Measurements from ENCODE around the gene RASGRP3. TPM values are rescaled to one million over a fixed set of nuclear protein-coding genes. Genes with fewer than 3 reads are reported as not detected.

RASGRP3 gene
- total and polyA plus RNA-seq, 9 of the 15 experiments (the other 6 are each of a cell fraction or from before 2014, with no cell fraction given) = 0.18 to 1.7 (median 1.2) TPM

DNA sequence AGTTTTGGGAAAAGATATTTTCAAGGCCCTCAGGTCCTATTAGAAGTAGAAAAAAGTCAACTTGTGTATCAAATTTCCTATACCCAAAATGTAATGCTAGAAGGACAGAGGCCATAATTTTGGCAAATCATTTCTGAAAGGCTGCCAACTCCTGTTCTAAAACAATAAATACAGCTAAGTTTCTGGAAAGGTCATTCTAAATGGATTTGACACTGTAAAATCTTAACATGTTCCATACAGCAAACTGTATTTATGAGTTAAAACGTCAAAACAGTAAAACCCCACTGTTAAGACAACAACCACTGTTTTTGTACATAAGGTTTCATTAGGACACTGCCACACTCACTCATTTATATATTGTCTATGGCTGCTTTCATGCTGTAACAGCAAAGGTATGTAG is 113.0 kb downstream of the RASGRP3 start:
- BruUV-seq (replicated peaks) = no TSS peak
- Histone ChIP-seq H3K4me1 (replicated peaks in 1 of 2; ENCODE audit: control insufficient read depth in 2 of 2, insufficient read depth in 2 of 2, low read length in 2 of 2) (peaks cover 0 to 2% of the 10 kb centered on the region in 2 experiments; a peak in 1 of 5 replicates), H3K27ac (ENCODE audit: extremely low read depth, low read depth, low read length) (no peak overlapping the region), H3K9ac (ENCODE audit: insufficient read depth in 1 of 2, low read depth in 2 of 2, low read length in 2 of 2) (no peak overlapping the region), H4K20me1 (replicated peaks; ENCODE audit: control insufficient read depth, insufficient read depth, low read length) (no peaks in the 10 kb centered on the region), H3K4me2 (ENCODE audit: insufficient read depth, low read length) (no peak overlapping the region), H3K36me3 (ENCODE audit: control insufficient read depth, insufficient read depth, low read length) (peaks cover 92% of the 10 kb centered on the region), H2AFZ (ENCODE audit: low read depth, low read length) (no peak overlapping the region), H3K4me3 (no peak overlapping the region), H3K9me3 (replicated peaks; ENCODE audit: control insufficient read depth, insufficient read depth, low read depth, low read length) (no peaks in the 10 kb centered on the region), H3K79me2 (ENCODE audit: control insufficient read depth, insufficient read depth, low read length) (no peaks in the 10 kb centered on the region), H3K27me3 (ENCODE audit: control insufficient read depth in 2 of 2, insufficient read depth in 2 of 2, low read length in 2 of 2) (no peaks in the 10 kb centered on the region), H3K9me1 (ENCODE audit: control insufficient read depth, insufficient read depth, low read length) (no peaks in the 10 kb centered on the region)
- WGBS (ENCODE audit: insufficient coverage, low coverage, missing lambda C conversion rate) = 62% methylated on average over 1 of the region's 1 CpG
- TF ChIP-seq DACH1 (IDR thresholded peaks at IDR 0.05; ENCODE audit: partially characterized antibody) = no peak
- TF ChIP-seq ZNF584 (CRISPR knock-in tag; IDR thresholded peaks at IDR 0.05; ENCODE audit: low read depth) = no peak
- TF ChIP-seq MTA3 (IDR thresholded peaks at IDR 0.05; ENCODE audit: borderline replicate concordance) = no peak
- TF ChIP-seq SRSF3 (IDR thresholded peaks at IDR 0.05; ENCODE audit: insufficient read depth, low read length) = no peak
- no peak for TF ChIP-seq ZFP36 (IDR thresholded peaks at IDR 0.05; ENCODE audit: low read depth, low read length, partially characterized antibody)
- TF ChIP-seq CBX1 (IDR thresholded peaks at IDR 0.05; ENCODE audit: low read depth) = no peak
- FAIRE-seq = no peak
- DNase-seq (ENCODE audit: extremely low read depth in 1 of 4, low spot score in 3 of 4) = no peak
- intact Hi-C loops (cut with micrococcal nuclease) (loop anchor here (10.0 kb wide), 2 partner anchors 145 to 1035 kb away; no protein-coding TSS in a partner anchor), in situ Hi-C loops (cut with MboI) (loop anchor here (25.0 kb wide), 3 partner anchors 177 to 827 kb away; partner anchors contain the start of gene LTBP1)
- ChIA-PET CTCF (ENCODE audit: low intra/inter-chr PET ratio) (interaction anchor here (0.5 kb wide), 1 partner anchor 165 kb away, joined by 4 read pairs; no protein-coding TSS in a partner anchor), POLR2A (interaction anchor here (0.8 kb wide), 1 partner anchor 9 kb away, joined by 5 read pairs; no protein-coding TSS in a partner anchor)
- ATAC-seq = no peak

Data from K562 (cell line).